GM21381 (cell line): ENCODE results near the gene CUL9.

Source experiments
- ATAC-seq: cut with Tn5 transposase; IDR thresholded peaks from one replicate; pipeline ENCODE4 v1.9.1; 2021; ENCODE audit warnings: mild to moderate bottlenecking, moderate library complexity; ENCODE audit not compliant: unreplicated experiment

The CUL9 gene

GRCh38 chr6:43269273-43270007 is 87.4 kb downstream of the CUL9 start:
- no peak for ATAC-seq

GRCh38 chr6:43271103-43271815 is 89.3 kb downstream of the CUL9 start:
- no peak for ATAC-seq

DNA sequence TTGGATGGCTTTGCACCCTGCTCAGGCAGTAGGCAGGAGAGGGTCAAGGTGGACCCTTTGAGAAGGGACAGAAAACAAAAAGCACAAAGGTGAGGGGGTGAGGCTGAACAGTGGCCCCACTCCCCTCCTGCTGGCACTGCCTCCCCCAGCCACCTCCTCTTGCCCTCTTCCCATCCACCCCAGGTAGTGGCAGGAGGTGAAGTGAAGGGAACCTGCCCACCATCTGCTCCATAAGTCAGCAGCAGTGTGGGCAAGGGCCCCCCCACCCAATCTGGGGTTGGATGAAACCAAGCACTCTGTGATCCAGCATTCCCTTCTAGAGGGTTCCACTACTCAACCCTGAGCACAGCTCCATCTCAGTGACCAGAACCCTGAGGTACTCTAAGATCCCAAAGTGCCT is 89.9 kb downstream of the CUL9 start:
- ATAC-seq: no peak

DNA sequence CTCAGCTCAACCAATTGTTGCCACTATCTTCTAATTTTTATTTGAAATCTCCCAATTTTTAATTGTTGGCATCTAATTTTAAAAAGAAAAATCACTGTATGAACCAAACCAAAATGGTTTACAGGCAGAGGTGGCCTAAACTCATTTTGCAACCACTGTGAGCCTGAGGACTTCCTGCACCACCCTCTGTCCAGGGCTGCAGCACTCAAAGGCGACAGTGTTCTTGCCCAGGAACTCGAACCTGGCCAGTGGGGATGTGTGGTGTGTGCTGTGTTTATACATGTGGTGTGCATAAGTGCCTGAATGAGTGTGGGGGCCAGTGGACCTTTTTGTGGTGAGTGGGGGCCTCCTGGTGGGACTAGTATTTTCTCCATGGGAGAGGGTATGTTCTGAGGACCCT is 91.7 kb downstream of the CUL9 start:
- no peak for ATAC-seq
